Smooth muscle cell (in vitro differentiated cells): Measurements from ENCODE around the gene SAMD4B. TPM values are rescaled to one million over a fixed set of nuclear protein-coding genes. Genes with fewer than 3 reads are reported as not detected.
"Not testable (repeated sequence)": the region's sequence is repeated elsewhere in the genome, so short reads cannot be mapped to it uniquely, and the experiment has no call there.

ENCODE experiments used
- DNase-seq: peaks from one replicate; lab custom pipeline; 2025; ENCODE audit not compliant: unreplicated experiment; lab: John Stamatoyannopoulos, UW
- H2AFZ ChIP-seq: fragments of 200-600 bp; sonication (generic); 2 replicates; pipeline ENCODE4 v1.6.0; 2016; ENCODE audit warnings: antibody characterized with exemption, low read depth, mild to moderate bottlenecking
- H3F3A ChIP-seq: fragments of 200-600 bp; sonication (generic); 2 replicates; pipeline ENCODE4 v1.6.0; 2017; ENCODE audit warnings: antibody characterized with exemption, low read depth
- H3K27ac ChIP-seq: fragments of 200-600 bp; sonication (generic); 2 replicates; pipeline ENCODE4 v1.5.1; 2016; ENCODE audit warnings: low read depth, mild to moderate bottlenecking
- H3K27me3 ChIP-seq: fragments of 200-600 bp; sonication (generic); 2 replicates; pipeline ENCODE4 v1.6.1; 2016; ENCODE audit warnings: low read depth, mild to moderate bottlenecking
- H3K36me3 ChIP-seq: fragments of 200-600 bp; sonication (generic); 2 replicates; pipeline ENCODE4 v1.5.1; 2016; ENCODE audit warnings: low read depth
- H3K4me1 ChIP-seq: fragments of 200-600 bp; sonication (generic); 2 replicates; pipeline ENCODE4 v1.5.1; 2016; ENCODE audit warnings: low read depth
- H3K4me2 ChIP-seq: fragments of 200-600 bp; sonication (generic); 2 replicates; pipeline ENCODE4 v1.6.0; 2016; ENCODE audit warnings: mild to moderate bottlenecking
- H3K4me3 ChIP-seq: fragments of 200-600 bp; sonication (generic); 2 replicates; pipeline ENCODE4 v1.5.1; 2016; ENCODE audit warnings: mild to moderate bottlenecking
- H3K79me2 ChIP-seq: fragments of 200-600 bp; sonication (generic); 2 replicates; pipeline ENCODE4 v1.6.0; 2016; ENCODE audit warnings: low read depth, mild to moderate bottlenecking
- H3K9ac ChIP-seq: fragments of 200-600 bp; sonication (generic); 2 replicates; pipeline ENCODE4 v1.6.0; 2016; ENCODE audit warnings: low read depth
- H3K9me3 ChIP-seq: fragments of 200-600 bp; sonication (generic); replicated peaks from 2 replicates; pipeline ENCODE4 v1.5.1; 2016; ENCODE audit warnings: low read depth
- H4K20me1 ChIP-seq: fragments of 200-600 bp; sonication (generic); 2 replicates; pipeline ENCODE4 v1.6.0; 2016; ENCODE audit warnings: low read depth
- CTCF ChIP-seq: fragments of 200-600 bp; sonication (generic); IDR thresholded peaks from 2 replicates; pipeline ENCODE4 v1.5.1; 2017; ENCODE audit warnings: borderline replicate concordance, mild to moderate bottlenecking, antibody characterized with exemption; ENCODE audit not compliant: insufficient read depth, poor library complexity, severe bottlenecking
- WGBS: methylation state at CpG from one replicate; pipeline ENCODE4 v1.1.7; 2016; ENCODE audit warnings: low lambda C conversion rate; 5-methylcytosine and 5-hydroxymethylcytosine counted together
- polyA plus RNA-seq: library from polyadenylated mRNA; unstranded; fragments of >200 nt; fragmentation: Nextera tagmentation; extraction: Ambion mirVana; gene quantifications from 2 replicates; pipeline ENCODE4 v1.2.1, GENCODE V29; 2016
- total RNA-seq: library from RNA; depleted of rRNA; stranded (reverse); fragments of >200 nt; gene quantifications from 2 replicates; pipeline ENCODE4 v1.2.3, GENCODE V29; 2014

Gene SAMD4B
- total and polyA plus RNA-seq, 2 experiments from 2014 or later, result 58.3 to 61.8 TPM

GRCh38 chr19:39329948-39330347 lies 12.3 kb upstream of the SAMD4B start:
- H3K9me3 ChIP-seq, result no peaks in the 10 kb centered on the region
- no peaks in the 10 kb centered on the region for H3F3A ChIP-seq
- H3K4me1 ChIP-seq, result no peaks in the 10 kb centered on the region
- H3K36me3 ChIP-seq, result no peaks in the 10 kb centered on the region
- H3K4me2 ChIP-seq, result no peak overlapping the region
- no peaks in the 10 kb centered on the region for H4K20me1 ChIP-seq
- H3K4me3 ChIP-seq, result no peak overlapping the region
- no peak for TF ChIP-seq CTCF
- no peak overlapping the region for H3K27ac ChIP-seq
- 90% methylated on average over 7 of the region's 7 CpGs for WGBS
- no peak overlapping the region for H2AFZ ChIP-seq
- H3K79me2 ChIP-seq, result no peaks in the 10 kb centered on the region
- DNase-seq, result no peak
- no peaks in the 10 kb centered on the region for H3K27me3 ChIP-seq
- no peak overlapping the region for H3K9ac ChIP-seq

- Histone ChIP-seq H3K9me3 (no peaks in the 10 kb centered on the region), H3K4me2 (no peak overlapping the region), H3K4me3 (no peak overlapping the region), H3K4me1 (no peaks in the 10 kb centered on the region), H3K79me2 (no peaks in the 10 kb centered on the region), H3F3A (no peaks in the 10 kb centered on the region), H2AFZ (no peak overlapping the region), H3K27me3 (no peaks in the 10 kb centered on the region), H3K27ac (no peak overlapping the region), H3K36me3 (no peaks in the 10 kb centered on the region), H3K9ac (no peak overlapping the region), H4K20me1 (no peaks in the 10 kb centered on the region)
- TF ChIP-seq CTCF, result no peak
- no peak for DNase-seq
- WGBS, result 91% methylated on average over 7 of the region's 7 CpGs
These were observed 9.9 kb upstream of the SAMD4B start for GRCh38 chr19:39332293-39332692.

GRCh38 chr19:39332738-39333137 lies 9.5 kb upstream of the SAMD4B start:
- not testable (repeated sequence) for H3F3A ChIP-seq, H3K9ac ChIP-seq, H3K4me2 ChIP-seq, H3K79me2 ChIP-seq, H2AFZ ChIP-seq, H3K36me3 ChIP-seq, H3K4me1 ChIP-seq, DNase-seq, H3K27ac ChIP-seq, H3K4me3 ChIP-seq, H4K20me1 ChIP-seq, H3K27me3 ChIP-seq, H3K9me3 ChIP-seq
- 93% methylated on average over 6 of the region's 6 CpGs for WGBS

- Histone ChIP-seq H3K4me1 (no peaks in the 10 kb centered on the region), H3K79me2 (no peaks in the 10 kb centered on the region), H3K4me3 (no peak overlapping the region), H3K36me3 (no peaks in the 10 kb centered on the region), H3K27ac (no peak overlapping the region), H4K20me1 (no peaks in the 10 kb centered on the region), H3F3A (no peaks in the 10 kb centered on the region), H2AFZ (no peak overlapping the region), H3K4me2 (no peak overlapping the region), H3K27me3 (no peaks in the 10 kb centered on the region), H3K9me3 (no peaks in the 10 kb centered on the region), H3K9ac (no peak overlapping the region)
- no peak for TF ChIP-seq CTCF
- 92% methylated on average over 6 of the region's 6 CpGs for WGBS
- DNase-seq, result no peak
These were observed 8.7 kb upstream of the SAMD4B start for GRCh38 chr19:39333507-39333906.
